Activated CD4-positive, alpha-beta memory T cell treated with anti-CD3 and anti-CD28 coated beads for 36 hours (primary cell): Measurements from ENCODE around the gene TRIM7. TPM values are rescaled to one million over a fixed set of nuclear protein-coding genes. Genes with fewer than 3 reads are reported as not detected.
"Not testable (repeated sequence)": the region's sequence is repeated elsewhere in the genome, so short reads cannot be mapped to it uniquely, and the experiment has no call there.

Experiments used
- CTCF ChIA-PET: fragments of 350-600 bp; sonication (Branson Sonifier 250); formaldehyde crosslinking; loops from one replicate; lab custom pipeline; 2021; ENCODE audit warnings: antibody characterized with exemption, inconsistent platforms; lab: Charles Lee
- POLR2A ChIA-PET: fragments of 350-600 bp; sonication (Branson Sonifier 250); formaldehyde crosslinking; loops from one replicate; lab custom pipeline; 2021; ENCODE audit warnings: antibody characterized with exemption; lab: Charles Lee
- DNase-seq: peaks from one replicate; pipeline ENCODE4 v3.0.0-alpha.2; 2020
- H3K27ac Mint-ChIP-seq: one replicate; pipeline ENCODE4 v1.8.0; 2021; ENCODE audit warnings: mixed read lengths
- H3K27me3 Mint-ChIP-seq: one replicate; pipeline ENCODE4 v1.8.0; 2021; ENCODE audit warnings: mixed read lengths
- H3K36me3 Mint-ChIP-seq: one replicate; pipeline ENCODE4 v1.8.0; 2021; ENCODE audit warnings: mixed read lengths
- H3K4me1 Mint-ChIP-seq: one replicate; pipeline ENCODE4 v1.8.0; 2021; ENCODE audit warnings: low read depth, mixed read lengths
- H3K4me3 Mint-ChIP-seq: one replicate; pipeline ENCODE4 v1.8.0; 2021; ENCODE audit warnings: mild to moderate bottlenecking, mixed read lengths
- H3K9me3 Mint-ChIP-seq: one replicate; pipeline ENCODE4 v1.8.0; 2021; ENCODE audit warnings: mixed read lengths
- intact Hi-C: fragments of 100-400 bp; cut with micrococcal nuclease; formaldehyde crosslinking; loops from one replicate; pipeline ENCODE4 v1.15.1; 2023
- total RNA-seq, 2 experiments: library from RNA; stranded (reverse); gene quantifications; one replicate each; pipeline ENCODE4 v1.2.3, GENCODE V29; 2021

The TRIM7 gene
- total RNA-seq, 2 experiments from 2014 or later, result 2.9 to 3.5 TPM

DNA sequence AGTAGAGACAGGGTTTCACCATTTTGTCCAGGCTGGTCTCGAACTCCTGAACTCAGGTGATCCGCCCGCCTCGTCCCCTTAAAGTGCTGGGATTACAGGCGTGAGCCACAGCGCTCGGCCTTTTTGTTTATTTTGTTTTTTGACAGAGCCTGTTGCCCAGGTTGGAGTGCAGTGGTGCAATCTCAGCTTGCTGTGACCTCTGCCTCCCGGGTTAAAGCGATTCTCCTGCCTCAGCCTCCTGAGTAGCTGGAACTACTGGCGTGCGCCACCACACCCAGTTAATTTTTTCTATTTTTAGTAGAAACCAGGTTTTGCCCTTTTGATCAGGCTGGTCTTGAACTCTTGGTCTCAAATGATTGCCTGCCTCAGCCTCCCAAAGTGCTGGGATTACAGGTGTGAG, 5.2 kb upstream of the TRIM7 start:
- peaks cover 14% of the 10 kb centered on the region for H3K27me3 Mint-ChIP-seq
- CTCF ChIA-PET, POLR2A ChIA-PET: not testable (repeated sequence)

DNA sequence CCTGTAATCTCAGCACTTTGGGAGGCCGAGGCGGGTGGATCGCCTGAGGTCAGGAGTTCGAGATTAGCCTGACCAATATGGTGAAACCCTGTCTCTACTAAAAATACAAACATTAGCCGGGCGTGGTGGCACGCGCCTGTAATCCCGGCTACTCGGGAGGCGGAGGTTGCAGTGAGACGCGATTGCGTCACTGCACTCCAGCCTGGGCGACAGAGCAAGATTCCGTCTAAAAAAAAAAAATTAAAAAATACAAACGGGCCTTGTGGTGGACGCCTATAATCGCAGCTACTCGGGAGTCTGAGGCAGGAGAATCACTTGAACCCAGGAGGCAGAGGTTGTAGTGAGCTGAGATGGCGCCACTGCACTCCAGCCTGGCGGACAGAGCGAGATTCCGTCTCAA, 4.0 kb upstream of the TRIM7 start:
- not testable (repeated sequence) for DNase-seq, H3K4me3 Mint-ChIP-seq, H3K27ac Mint-ChIP-seq, H3K9me3 Mint-ChIP-seq
- intact Hi-C loops, result loop anchor here (5.0 kb wide), 1 partner anchor 33 kb away; the partner anchor contains the start of gene RACK1
- ChIA-PET CTCF (interaction anchor here (4.0 kb wide), 1 partner anchor 20 kb away, joined by 30 read pairs; no protein-coding TSS in a partner anchor), POLR2A (interaction anchor here (3.8 kb wide), 1 partner anchor 14 kb away, joined by 22 read pairs; the partner anchor contains the start of gene TRIM41)
- H3K4me1 Mint-ChIP-seq, result peaks cover 27% of the 10 kb centered on the region
- H3K36me3 Mint-ChIP-seq, result peaks cover 12% of the 10 kb centered on the region
- peaks cover 14% of the 10 kb centered on the region for H3K27me3 Mint-ChIP-seq

More for the DNA sequence above, 5.2 kb upstream of the TRIM7 start:
- DNase-seq, H3K9me3 Mint-ChIP-seq, H3K27ac Mint-ChIP-seq, H3K36me3 Mint-ChIP-seq, H3K4me3 Mint-ChIP-seq, intact Hi-C loops: not testable (repeated sequence)
- peaks cover 27% of the 10 kb centered on the region for H3K4me1 Mint-ChIP-seq

DNA sequence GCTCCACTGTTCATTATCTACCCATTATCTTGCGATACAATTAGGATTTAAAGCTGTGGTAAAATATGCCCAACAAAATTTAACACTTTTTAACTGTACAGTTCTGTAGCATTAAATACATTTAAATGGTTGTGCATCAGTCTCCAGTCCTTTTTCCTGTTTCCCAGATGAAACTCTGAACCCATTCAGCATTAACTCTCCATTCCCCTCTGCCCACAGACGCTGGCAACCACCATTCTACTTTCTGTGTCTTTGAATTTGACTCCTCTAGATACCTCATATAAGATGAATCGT, 2.9 kb upstream of the TRIM7 start:
- H3K27me3 Mint-ChIP-seq, result peaks cover 17% of the 10 kb centered on the region
- no peak for DNase-seq
- H3K4me3 Mint-ChIP-seq, result peak overlapping the region; percentile 86
- CTCF ChIA-PET, result interaction anchor here (0.9 to 4.1 kb wide), 10 partner anchors 9 to 381 kb away, joined by 3 to 32 read pairs (median 7); partner anchors contain the start of gene TRIM52
- POLR2A ChIA-PET, result interaction anchor here (0.9 to 4.3 kb wide), 9 partner anchors 9 to 52 kb away, joined by 3 to 37 read pairs (median 12); partner anchors contain the start of genes TRIM41 and TRIM52
- no peaks in the 10 kb centered on the region for H3K9me3 Mint-ChIP-seq
- peaks cover 27% of the 10 kb centered on the region for H3K4me1 Mint-ChIP-seq
- intact Hi-C loops, result loop anchor here (1.0 to 5.0 kb wide), 5 partner anchors 10 to 47 kb away; partner anchors contain the start of gene RACK1
- peak overlapping the region; percentile 93 for H3K27ac Mint-ChIP-seq
- peaks cover 12% of the 10 kb centered on the region for H3K36me3 Mint-ChIP-seq

DNA sequence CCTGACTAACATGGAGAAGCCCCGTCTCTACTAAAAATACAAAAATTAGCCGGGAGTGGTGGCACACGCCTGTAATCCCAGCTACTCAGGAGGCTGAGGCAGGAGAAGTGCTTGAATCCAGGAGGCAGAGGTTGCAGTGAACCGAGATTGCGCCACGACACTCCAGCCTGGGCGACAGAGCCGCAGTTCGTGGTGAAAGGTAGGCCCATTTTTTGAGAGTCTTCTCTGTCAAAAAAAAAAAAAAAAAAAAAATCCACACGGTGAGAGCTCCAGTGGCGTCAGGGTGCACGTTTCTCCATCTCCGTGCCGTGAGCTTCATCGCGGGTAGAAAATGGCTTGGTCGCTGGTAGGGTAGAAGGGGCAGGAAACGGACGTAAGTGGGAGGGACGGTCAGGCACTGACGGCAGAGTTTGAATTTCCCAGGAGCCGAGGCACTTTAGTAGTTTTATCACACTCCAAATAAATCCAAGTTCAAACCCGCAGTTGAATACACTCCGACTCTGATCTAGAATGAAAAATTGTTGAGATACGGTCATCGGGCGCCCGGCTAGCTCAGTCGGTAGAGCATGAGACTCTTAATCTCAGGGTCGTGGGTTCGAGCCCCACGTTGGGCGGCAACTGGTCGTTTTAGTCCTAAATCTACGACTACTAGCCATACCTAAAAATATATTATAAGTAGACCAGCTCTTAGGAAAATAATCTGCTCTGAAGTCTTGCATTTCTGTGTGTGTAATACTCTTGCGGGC, 2.4 kb upstream of the TRIM7 start:
- CTCF ChIA-PET, result interaction anchor here (0.9 to 4.1 kb wide), 12 partner anchors 8 to 381 kb away, joined by 3 to 32 read pairs (median 7); partner anchors contain the start of gene TRIM52
- Mint-ChIP-seq H3K9me3 (no peaks in the 10 kb centered on the region), H3K4me1 (peaks cover 27% of the 10 kb centered on the region), H3K27ac (peak overlapping the region; percentile 93), H3K27me3 (peaks cover 17% of the 10 kb centered on the region), H3K36me3 (peaks cover 12% of the 10 kb centered on the region), H3K4me3 (peak overlapping the region; percentile 86)
- DNase-seq, result peak; percentile 90
- POLR2A ChIA-PET, result interaction anchor here (0.7 to 4.3 kb wide), 11 partner anchors 9 to 53 kb away, joined by 3 to 37 read pairs (median 11); partner anchors contain the start of genes TRIM41 and TRIM52
- intact Hi-C loops, result loop anchor here (1.0 to 5.0 kb wide), 5 partner anchors 11 to 47 kb away; partner anchors contain the start of gene RACK1

DNA sequence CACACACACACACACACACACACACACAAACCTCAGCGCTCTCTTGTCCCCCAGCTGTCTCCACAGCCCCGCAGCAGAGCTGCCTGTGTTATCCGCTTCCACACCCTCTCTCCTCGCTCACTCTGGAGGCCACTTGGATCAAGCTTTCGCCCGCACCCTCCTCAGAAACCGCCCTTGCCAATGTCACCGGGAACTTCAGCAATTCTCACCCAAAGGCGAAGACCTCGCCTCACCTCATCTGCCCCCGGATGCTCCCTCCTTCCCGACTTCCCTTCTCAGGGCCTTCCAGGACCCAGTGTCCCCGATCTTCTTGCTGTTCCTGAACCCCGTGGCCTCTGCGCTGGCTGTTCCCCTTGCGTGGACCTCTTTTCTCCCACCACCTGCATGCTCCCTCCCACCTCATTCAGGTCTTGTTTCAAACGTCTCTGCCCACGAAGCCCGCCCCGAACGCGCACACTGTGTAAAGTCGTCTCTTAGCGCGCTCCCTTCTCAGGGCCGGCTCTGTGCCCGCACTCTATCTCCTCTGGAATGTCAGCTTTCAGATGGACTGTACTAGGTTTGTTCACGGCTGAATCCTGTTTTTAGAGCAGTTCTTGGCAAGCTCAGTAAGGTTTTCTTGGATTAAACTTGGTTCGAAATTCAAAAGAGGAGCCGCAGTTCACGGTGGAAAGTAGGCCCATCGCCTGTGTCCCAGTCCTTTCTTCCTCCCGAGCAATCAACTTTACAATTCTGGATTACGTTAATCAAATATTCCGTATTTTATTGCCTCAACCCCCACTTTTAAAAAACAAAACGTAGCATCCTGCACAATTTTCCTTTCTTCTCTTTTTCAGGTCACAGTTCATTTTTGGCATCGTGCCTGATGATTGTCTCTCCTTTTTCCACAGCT, 1.0 kb upstream of the TRIM7 start:
- H3K9me3 Mint-ChIP-seq, result no peaks in the 10 kb centered on the region
- peaks cover 12% of the 10 kb centered on the region for H3K36me3 Mint-ChIP-seq
- H3K27me3 Mint-ChIP-seq, result peaks cover 17% of the 10 kb centered on the region
- DNase-seq, result peak; percentile 45
- peak overlapping the region; percentile 93 for H3K27ac Mint-ChIP-seq
- CTCF ChIA-PET, result interaction anchor here (1.2 to 4.1 kb wide), 6 partner anchors 11 to 38 kb away, joined by 3 to 32 read pairs (median 9); no protein-coding TSS in a partner anchor
- peak overlapping the region; percentile 86 for H3K4me3 Mint-ChIP-seq
- H3K4me1 Mint-ChIP-seq, result peaks cover 27% of the 10 kb centered on the region
- POLR2A ChIA-PET, result interaction anchor here (0.5 to 4.3 kb wide), 5 partner anchors 14 to 30 kb away, joined by 3 to 37 read pairs (median 22); partner anchors contain the start of gene TRIM41
- intact Hi-C loops, result loop anchor here (1.0 to 5.0 kb wide), 3 partner anchors 36 to 56 kb away; partner anchors contain the start of gene RACK1

DNA sequence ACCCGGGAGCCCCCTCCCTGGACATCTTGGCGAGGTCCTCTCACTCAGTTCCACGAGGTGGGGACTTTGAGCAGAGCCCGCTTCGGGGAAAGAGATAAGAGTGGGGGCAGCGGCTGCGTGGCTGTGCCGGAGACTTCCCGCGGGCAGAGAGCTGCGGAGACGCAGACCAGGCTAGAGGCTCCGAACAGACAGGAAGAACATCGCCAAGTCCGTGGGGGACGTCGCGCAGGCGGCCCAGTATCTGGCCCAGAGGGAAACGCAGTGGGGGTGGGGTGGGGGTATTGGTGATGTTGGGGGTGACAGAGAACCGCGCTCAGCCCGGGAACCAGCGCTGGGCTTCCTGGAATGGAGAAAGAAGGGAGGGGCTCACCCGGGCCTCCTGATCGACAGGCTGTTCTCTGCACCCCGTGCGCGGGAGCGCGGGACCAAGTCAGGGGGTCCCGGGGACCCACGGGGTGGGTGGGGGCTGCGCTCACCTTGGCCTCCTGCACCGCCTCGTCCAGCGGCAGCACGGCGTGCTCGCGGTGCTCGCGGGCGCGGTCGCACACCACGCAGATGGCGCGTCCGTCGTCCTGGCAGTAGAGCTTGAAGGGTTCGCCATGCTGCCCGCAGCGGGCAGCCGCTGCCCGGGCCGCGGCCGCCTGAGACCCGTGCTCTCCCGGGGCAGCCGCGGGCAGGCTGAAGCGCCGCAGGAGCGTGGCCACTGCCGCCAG, 727 bp downstream of the TRIM7 start:
- ChIA-PET CTCF (interaction anchor here (0.8 to 4.1 kb wide), 4 partner anchors 11 to 41 kb away, joined by 3 to 32 read pairs (median 4); no protein-coding TSS in a partner anchor), POLR2A (interaction anchor here (0.6 to 4.3 kb wide), 5 partner anchors 12 to 39 kb away, joined by 3 to 35 read pairs (median 4); no protein-coding TSS in a partner anchor)
- peak; percentile 34 for DNase-seq
- intact Hi-C loops, result no loop called here
- H3K4me1 Mint-ChIP-seq, result peaks cover 27% of the 10 kb centered on the region
- H3K27me3 Mint-ChIP-seq, result peaks cover 17% of the 10 kb centered on the region
- no peaks in the 10 kb centered on the region for H3K9me3 Mint-ChIP-seq
- no peak overlapping the region for H3K27ac Mint-ChIP-seq
- peak overlapping the region; percentile 72 for H3K4me3 Mint-ChIP-seq
- peaks cover 12% of the 10 kb centered on the region for H3K36me3 Mint-ChIP-seq

DNA sequence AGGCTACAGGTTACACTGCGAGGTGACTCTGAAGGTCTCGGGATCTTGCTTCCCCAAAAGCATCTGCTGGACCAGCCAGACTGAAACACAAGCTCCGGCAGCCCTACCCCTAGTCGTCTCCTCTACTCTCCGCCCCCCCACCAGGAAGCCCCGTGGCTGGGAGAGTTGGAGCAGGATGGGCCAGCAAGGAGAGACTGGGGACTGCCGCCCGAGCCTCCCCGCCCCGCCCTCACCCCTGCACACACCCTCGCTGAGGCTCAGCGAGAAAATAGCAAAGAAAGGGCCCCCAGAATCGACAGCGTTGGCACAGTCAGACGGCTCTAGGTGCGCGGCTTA, 1.3 kb downstream of the TRIM7 start:
- Mint-ChIP-seq H3K27ac (no peak overlapping the region), H3K4me1 (peaks cover 27% of the 10 kb centered on the region), H3K36me3 (peaks cover 12% of the 10 kb centered on the region), H3K9me3 (no peaks in the 10 kb centered on the region), H3K27me3 (peaks cover 17% of the 10 kb centered on the region), H3K4me3 (peak overlapping the region; percentile 72)
- intact Hi-C loops, result no loop called here
- no peak for DNase-seq
- ChIA-PET POLR2A (interaction anchor here (1.9 kb wide), 1 partner anchor 12 kb away, joined by 8 read pairs; no protein-coding TSS in a partner anchor), CTCF (no interaction called here)

DNA sequence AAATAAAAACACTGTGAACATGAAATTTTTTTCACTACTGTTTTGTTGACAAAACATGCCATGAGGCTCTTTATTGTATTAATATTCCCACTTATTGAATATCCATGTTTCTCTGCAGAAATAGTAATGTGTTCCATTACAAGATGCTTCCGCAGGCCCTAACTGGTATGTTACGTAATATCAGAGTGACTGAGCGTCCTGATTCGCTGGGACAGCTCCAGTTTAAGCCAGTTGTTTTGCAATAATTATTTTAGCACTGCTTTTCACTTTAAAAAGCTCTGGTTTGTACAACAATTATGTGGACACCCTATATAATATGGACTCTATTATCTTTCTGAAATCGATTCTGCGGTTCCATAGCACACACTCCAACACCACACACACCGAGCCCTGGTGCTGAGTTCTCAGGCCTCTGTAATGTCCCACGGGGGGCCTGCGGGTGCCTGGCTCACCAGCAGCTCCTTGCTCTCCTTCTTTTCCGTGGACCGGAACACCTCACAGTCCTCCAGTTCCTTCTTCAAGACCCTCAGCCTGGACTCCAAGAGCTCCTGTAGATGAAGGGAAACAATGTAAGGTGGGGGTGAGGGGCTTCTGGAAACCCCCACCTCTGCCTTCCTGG, 1.8 kb downstream of the TRIM7 start:
- H3K4me1 Mint-ChIP-seq, result peaks cover 24% of the 10 kb centered on the region
- ChIA-PET POLR2A (interaction anchor here (1.9 kb wide), 1 partner anchor 11 kb away, joined by 8 read pairs; no protein-coding TSS in a partner anchor), CTCF (no interaction called here)
- no peak overlapping the region for H3K4me3 Mint-ChIP-seq
- peaks cover 12% of the 10 kb centered on the region for H3K36me3 Mint-ChIP-seq
- no peaks in the 10 kb centered on the region for H3K9me3 Mint-ChIP-seq
- no peak for DNase-seq
- peaks cover 17% of the 10 kb centered on the region for H3K27me3 Mint-ChIP-seq
- intact Hi-C loops, result no loop called here
- H3K27ac Mint-ChIP-seq, result no peak overlapping the region

DNA sequence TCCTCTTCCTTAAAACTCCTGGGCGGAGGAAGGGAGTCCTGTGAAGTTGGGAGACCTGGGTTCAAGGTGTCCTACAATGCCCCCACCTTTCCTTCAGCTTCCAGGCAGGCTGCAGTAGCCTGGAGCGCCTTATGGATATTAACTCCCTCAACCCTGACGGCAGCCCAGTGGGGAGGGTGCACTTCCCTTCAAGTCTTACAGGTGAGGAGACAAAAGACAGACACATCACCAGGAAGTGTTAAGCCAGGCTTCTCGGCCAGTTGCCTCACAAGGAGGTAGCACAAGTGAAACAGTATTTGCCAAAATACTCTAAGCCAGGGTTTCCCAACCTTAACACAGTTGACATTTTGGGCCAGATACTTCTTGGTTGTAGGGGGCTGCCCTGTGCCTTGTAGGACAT, 4.2 kb downstream of the TRIM7 start:
- ChIA-PET POLR2A (no interaction called here), CTCF (interaction anchor here (1.1 kb wide), 1 partner anchor 9 kb away, joined by 5 read pairs; no protein-coding TSS in a partner anchor)
- intact Hi-C loops, result no loop called here

DNA sequence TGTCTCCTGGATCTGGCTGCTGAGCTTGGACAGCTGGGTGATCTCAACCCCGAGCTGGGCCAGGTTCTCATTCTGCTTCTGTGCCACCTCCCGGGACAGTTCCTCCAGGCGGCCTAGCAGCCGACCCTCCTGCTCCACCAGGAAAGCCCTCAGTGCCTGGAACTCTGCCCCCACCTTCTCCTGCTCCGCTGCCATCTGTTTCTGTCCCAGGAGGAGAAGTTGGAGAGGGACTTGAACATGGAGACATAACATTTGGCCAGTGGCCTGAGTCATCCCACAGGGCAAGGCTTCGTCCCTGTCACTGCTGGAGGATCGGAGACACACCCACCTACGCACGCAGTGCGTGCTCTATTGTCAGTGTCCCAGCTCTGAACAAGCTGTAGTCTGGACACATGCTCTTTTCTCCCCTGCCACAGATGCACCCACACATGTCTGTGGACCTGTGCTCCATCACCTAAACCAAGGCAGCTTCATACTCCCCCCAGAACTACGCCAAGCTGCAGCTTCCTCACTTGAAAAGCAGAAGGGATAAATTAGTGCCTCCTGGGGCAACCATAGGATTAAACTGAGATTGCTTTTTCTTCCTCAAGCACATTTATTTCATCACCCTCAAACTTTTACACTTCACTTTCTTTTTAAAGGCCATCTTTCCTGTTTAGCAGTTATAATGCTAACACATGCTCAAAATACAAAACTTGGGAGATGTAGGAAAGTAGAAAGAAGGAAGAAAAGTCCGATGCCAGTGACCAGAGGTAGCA, 4.9 kb downstream of the TRIM7 start:
- Mint-ChIP-seq H3K27me3 (peaks cover 3% of the 10 kb centered on the region), H3K36me3 (peaks cover 2% of the 10 kb centered on the region), H3K4me3 (no peak overlapping the region), H3K4me1 (no peaks in the 10 kb centered on the region), H3K9me3 (no peaks in the 10 kb centered on the region), H3K27ac (no peak overlapping the region)
- no peak for DNase-seq
- ChIA-PET CTCF (interaction anchor here (1.1 kb wide), 1 partner anchor 8 kb away, joined by 3 read pairs; no protein-coding TSS in a partner anchor), POLR2A (no interaction called here)
- intact Hi-C loops, result no loop called here

More for the DNA sequence above, 4.2 kb downstream of the TRIM7 start:
- Mint-ChIP-seq H3K9me3 (no peaks in the 10 kb centered on the region), H3K36me3 (peaks cover 2% of the 10 kb centered on the region), H3K27me3 (peaks cover 5% of the 10 kb centered on the region), H3K4me3 (no peak overlapping the region), H3K4me1 (peaks cover 4% of the 10 kb centered on the region), H3K27ac (no peak overlapping the region)
- no peak for DNase-seq
